K562 (cell line): ENCODE data around the gene TRIP11. TPM values are rescaled to one million over a fixed set of nuclear protein-coding genes. Genes with fewer than 3 reads are reported as not detected.
A peak's percentile ranks its signal among the peaks of the same experiment; 100 is the strongest.

ENCODE experiments used
- CEBPG ChIP-seq, 3 experiments: fragments of 200-800 bp in 1 of 3; sonication (Bioruptor generic) in 1 of 3; sonication (generic) in 1 of 3; formaldehyde crosslinking in 1 of 3; IDR thresholded peaks in 2 of 3; conservative IDR thresholded peaks in 1 of 3; 2 replicates each; pipeline versions ENCODE4 v1.6.1 to v1.8.0; 2016 to 2022; ENCODE audit warnings: missing compliant biosample characterization in 2 of 3, missing genetic modification characterization in 2 of 3, mild to moderate bottlenecking in 1 of 3, missing genetic modification reagents in 1 of 3
- MCM2 ChIP-seq: fragments of 450-650 bp; IDR thresholded peaks from 2 replicates; pipeline ENCODE4 v1.6.1; 2017; ENCODE audit warnings: low read depth, mild to moderate bottlenecking
- PCBP1 ChIP-seq: fragments of 200-400 bp; formaldehyde crosslinking; IDR thresholded peaks from 2 replicates; pipeline ENCODE4 v1.6.1; 2018; ENCODE audit warnings: mild to moderate bottlenecking, low read depth, low read length; ENCODE audit not compliant: poor library complexity, severe bottlenecking
- RUNX1 ChIP-seq: sonication (generic); IDR thresholded peaks from 2 replicates; pipeline ENCODE4 v1.6.1; 2016; ENCODE audit warnings: antibody characterized with exemption, low read depth
- SMARCB1 ChIP-seq: IDR thresholded peaks from 2 replicates; pipeline ENCODE4 v1.6.1; 2011; ENCODE audit warnings: improper control_type of control experiment, low read depth; ENCODE audit not compliant: insufficient read length
- SREBF1 ChIP-seq: fragments of 150-350 bp; IDR thresholded peaks from 2 replicates; pipeline ENCODE4 v1.6.1; 2014; ENCODE audit warnings: antibody characterized with exemption, low read depth, low read length, borderline replicate concordance
- TAF1 ChIP-seq: IDR thresholded peaks from 2 replicates; pipeline ENCODE4 v1.6.1; 2011; ENCODE audit warnings: mild to moderate bottlenecking, low read length, moderate library complexity; ENCODE audit not compliant: insufficient read depth, control insufficient read depth, severe bottlenecking; ENCODE audit errors: extremely low read depth
- TEAD4 ChIP-seq, 2 experiments: sonication (generic) in 1 of 2; formaldehyde crosslinking in 1 of 2; IDR thresholded peaks; 2 replicates each; pipeline versions ENCODE4 v1.6.1 to v1.8.0; 2012 to 2022; ENCODE audit warnings: borderline replicate concordance in 1 of 2, inconsistent platforms in 1 of 2, low read length in 1 of 2, mild to moderate bottlenecking in 1 of 2, missing genetic modification reagents in 1 of 2
- ZNF778 ChIP-seq: fragments of 450-650 bp; formaldehyde crosslinking; IDR thresholded peaks from 2 replicates; pipeline ENCODE4 v1.4.0; 2020; ENCODE audit warnings: mild to moderate bottlenecking, moderate library complexity
- polyA plus RNA-seq, 8 experiments: library from polyadenylated mRNA; depleted of rRNA in 4 of 8; stranded (reverse) in 5 of 8; unstranded in 3 of 8; fragments of >200 nt; fragmentation: Nextera tagmentation in 2 of 8; fragmentation: Illumina TruSeq in 1 of 8; extraction: Ambion mirVana in 2 of 8; extraction: Trizol in 1 of 8; gene quantifications; 2 replicates each; pipeline versions ENCODE4 v1.2.1 to v1.2.3, GENCODE V29; 2011 to 2014; ENCODE audit warnings: inconsistent platforms in 1 of 8, missing spikeins in 1 of 8
- total RNA-seq, 7 experiments: library from RNA; depleted of rRNA in 6 of 7; stranded (reverse); fragments of >200 nt in 6 of 7; fragmentation: Illumina TruSeq in 2 of 7; extraction: Trizol in 2 of 7; gene quantifications; 2 replicates each; pipeline versions ENCODE4 v1.2.1 to v1.2.3, GENCODE V29; 2011 to 2021; ENCODE audit warnings: low replicate concordance in 1 of 7
- TF ChIP-seq, protein P1 (sequence below), 2 experiments: fragments of 200-800 bp in 1 of 2; sonication (Bioruptor generic) in 1 of 2; sonication (generic) in 1 of 2; formaldehyde crosslinking in 1 of 2; IDR thresholded peaks in 1 of 2; conservative IDR thresholded peaks in 1 of 2; 2 replicates each; pipeline versions ENCODE4 v1.5.0 to v1.6.1; 2016 to 2020; ENCODE audit warnings: missing compliant biosample characterization in 1 of 2, missing genetic modification characterization in 1 of 2, missing genetic modification reagents in 1 of 2
- TF ChIP-seq, protein P2 (sequence below): fragments of 450-650 bp; IDR thresholded peaks from 2 replicates; pipeline ENCODE4 v1.6.1; 2014; ENCODE audit warnings: low read depth, mild to moderate bottlenecking, moderate library complexity, borderline replicate concordance
- TF ChIP-seq, protein P3 (sequence below): sonication (generic); formaldehyde crosslinking; IDR thresholded peaks from 2 replicates; pipeline ENCODE4 v1.8.1; 2023; ENCODE audit warnings: mild to moderate bottlenecking, missing genetic modification reagents, moderate library complexity

TRIP11 gene
- total and polyA plus RNA-seq, 9 of the 15 experiments (the other 6 are each of a cell fraction or from before 2014, with no cell fraction given): 4.0 to 20.0 (median 10.9) TPM

DNA sequence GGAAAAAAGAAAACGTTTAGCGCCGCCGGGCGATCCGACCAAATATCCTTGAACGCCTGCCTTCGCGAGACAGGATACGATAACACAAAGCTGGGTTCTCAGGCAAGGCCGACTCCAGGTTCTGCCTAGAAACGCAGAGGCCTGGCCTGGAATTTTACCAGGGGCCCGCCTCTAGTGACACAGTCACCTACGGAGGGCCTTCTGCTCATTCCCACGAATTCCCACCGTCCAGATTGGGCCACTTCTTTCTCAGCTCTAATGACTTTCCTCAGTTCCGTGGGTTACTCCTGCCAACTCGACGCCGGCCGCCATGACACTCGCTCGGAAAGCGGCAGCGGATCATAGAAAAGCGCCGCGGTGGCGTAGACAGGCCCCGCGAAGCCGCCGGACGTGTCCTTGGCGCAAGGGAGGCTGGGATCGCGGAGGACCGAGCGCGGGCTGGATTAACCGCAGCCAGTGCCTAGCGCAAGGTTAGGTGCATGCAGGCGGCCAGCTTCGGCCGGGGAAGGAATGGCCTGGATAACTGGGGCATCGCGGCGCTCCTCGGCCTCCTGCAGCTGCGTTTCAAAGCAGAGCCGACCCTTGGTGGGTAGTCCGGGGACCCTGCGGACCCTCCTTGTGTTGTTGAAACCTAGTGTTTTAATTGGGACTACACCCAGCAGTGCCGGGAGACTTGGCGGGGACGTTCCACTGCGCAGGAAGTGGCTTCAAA lies at the start of gene TRIP11 (continued):
- TF ChIP-seq SMARCB1: no peak
- peak; percentile 91 for TF ChIP-seq TAF1
- TF ChIP-seq RUNX1: no peak
- no peak for TF ChIP-seq PCBP1
- TF ChIP-seq, protein P1, sequence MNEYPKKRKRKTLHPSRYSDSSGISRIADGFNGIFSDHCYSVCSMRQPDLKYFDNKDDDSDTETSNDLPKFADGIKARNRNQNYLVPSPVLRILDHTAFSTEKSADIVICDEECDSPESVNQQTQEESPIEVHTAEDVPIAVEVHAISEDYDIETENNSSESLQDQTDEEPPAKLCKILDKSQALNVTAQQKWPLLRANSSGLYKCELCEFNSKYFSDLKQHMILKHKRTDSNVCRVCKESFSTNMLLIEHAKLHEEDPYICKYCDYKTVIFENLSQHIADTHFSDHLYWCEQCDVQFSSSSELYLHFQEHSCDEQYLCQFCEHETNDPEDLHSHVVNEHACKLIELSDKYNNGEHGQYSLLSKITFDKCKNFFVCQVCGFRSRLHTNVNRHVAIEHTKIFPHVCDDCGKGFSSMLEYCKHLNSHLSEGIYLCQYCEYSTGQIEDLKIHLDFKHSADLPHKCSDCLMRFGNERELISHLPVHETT (CRISPR knock-in tag; conservative IDR thresholded peaks at IDR 0.05 in 1 of 2, IDR thresholded peaks at IDR 0.05 in 1 of 2): peak in 1 of 2 experiments; percentile 83; a peak in 2 of 4 replicates
- TF ChIP-seq, protein P2, sequence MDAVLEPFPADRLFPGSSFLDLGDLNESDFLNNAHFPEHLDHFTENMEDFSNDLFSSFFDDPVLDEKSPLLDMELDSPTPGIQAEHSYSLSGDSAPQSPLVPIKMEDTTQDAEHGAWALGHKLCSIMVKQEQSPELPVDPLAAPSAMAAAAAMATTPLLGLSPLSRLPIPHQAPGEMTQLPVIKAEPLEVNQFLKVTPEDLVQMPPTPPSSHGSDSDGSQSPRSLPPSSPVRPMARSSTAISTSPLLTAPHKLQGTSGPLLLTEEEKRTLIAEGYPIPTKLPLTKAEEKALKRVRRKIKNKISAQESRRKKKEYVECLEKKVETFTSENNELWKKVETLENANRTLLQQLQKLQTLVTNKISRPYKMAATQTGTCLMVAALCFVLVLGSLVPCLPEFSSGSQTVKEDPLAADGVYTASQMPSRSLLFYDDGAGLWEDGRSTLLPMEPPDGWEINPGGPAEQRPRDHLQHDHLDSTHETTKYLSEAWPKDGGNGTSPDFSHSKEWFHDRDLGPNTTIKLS: peak; percentile 98
- TF ChIP-seq SREBF1: no peak
- no peak; the same call in 1 of the 2 replicates for TF ChIP-seq TEAD4 (IDR thresholded peaks at IDR 0.05; ENCODE audit: low read length)
- no peak for TF ChIP-seq TEAD4 (CRISPR knock-in tag; IDR thresholded peaks at IDR 0.05; ENCODE audit: borderline replicate concordance)
- TF ChIP-seq ZNF778 (CRISPR knock-in tag): no peak
- TF ChIP-seq CEBPG (CRISPR knock-in tag; IDR thresholded peaks at IDR 0.05): no peak
- no peak for TF ChIP-seq CEBPG (tag; conservative IDR thresholded peaks at IDR 0.05 in 1 of 2, IDR thresholded peaks at IDR 0.05 in 1 of 2)
- TF ChIP-seq, protein P3, sequence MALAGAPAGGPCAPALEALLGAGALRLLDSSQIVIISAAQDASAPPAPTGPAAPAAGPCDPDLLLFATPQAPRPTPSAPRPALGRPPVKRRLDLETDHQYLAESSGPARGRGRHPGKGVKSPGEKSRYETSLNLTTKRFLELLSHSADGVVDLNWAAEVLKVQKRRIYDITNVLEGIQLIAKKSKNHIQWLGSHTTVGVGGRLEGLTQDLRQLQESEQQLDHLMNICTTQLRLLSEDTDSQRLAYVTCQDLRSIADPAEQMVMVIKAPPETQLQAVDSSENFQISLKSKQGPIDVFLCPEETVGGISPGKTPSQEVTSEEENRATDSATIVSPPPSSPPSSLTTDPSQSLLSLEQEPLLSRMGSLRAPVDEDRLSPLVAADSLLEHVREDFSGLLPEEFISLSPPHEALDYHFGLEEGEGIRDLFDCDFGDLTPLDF (CRISPR knock-in tag): peak; percentile 65; the same call in 1 of the 2 replicates
- TF ChIP-seq MCM2: no peak
